ENCODE data around the gene RAB27A.

DNA sequence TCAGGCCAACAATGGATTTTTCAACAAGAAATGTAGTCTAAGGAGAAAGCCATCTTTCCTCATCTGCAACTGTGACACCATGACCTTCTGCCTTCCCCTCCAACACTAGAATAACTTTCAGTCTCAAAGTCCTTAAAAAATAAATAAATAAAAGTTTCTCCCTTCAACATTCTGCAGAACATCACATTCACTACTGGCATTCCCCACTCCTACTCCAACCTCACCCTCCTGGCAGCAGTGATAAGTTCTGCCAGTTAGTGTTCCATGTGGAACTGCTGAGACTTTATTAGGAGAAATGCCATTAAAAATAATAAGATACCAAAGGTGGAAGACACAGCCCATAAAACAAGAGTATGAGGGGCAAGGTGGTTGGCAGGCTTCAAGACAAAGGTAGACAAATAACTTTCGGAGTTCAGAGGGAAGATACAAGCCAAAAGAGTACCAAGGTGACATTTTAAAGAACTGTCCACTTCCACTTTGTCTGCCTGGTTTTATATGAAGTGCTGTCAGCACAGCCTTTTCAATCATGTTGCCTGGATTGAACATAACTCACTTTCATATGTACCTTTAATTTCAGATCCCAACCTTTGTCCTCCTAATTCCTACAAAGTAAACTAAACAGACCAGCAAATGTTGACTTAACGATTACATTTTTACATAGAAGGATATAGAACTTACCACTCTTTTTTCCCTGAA is 55.4 kb downstream of the RAB27A start:
- TF ChIP-seq, protein P1, sequence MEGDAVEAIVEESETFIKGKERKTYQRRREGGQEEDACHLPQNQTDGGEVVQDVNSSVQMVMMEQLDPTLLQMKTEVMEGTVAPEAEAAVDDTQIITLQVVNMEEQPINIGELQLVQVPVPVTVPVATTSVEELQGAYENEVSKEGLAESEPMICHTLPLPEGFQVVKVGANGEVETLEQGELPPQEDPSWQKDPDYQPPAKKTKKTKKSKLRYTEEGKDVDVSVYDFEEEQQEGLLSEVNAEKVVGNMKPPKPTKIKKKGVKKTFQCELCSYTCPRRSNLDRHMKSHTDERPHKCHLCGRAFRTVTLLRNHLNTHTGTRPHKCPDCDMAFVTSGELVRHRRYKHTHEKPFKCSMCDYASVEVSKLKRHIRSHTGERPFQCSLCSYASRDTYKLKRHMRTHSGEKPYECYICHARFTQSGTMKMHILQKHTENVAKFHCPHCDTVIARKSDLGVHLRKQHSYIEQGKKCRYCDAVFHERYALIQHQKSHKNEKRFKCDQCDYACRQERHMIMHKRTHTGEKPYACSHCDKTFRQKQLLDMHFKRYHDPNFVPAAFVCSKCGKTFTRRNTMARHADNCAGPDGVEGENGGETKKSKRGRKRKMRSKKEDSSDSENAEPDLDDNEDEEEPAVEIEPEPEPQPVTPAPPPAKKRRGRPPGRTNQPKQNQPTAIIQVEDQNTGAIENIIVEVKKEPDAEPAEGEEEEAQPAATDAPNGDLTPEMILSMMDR (IDR thresholded peaks at IDR 0.05; ENCODE audit: borderline replicate concordance, extremely low read depth, low read length, poor library complexity, severe bottlenecking): no peak
- no peak for TF ChIP-seq EZH2 (IDR thresholded peaks at IDR 0.05; ENCODE audit: borderline replicate concordance, low read depth, low read length, severe bottlenecking)
